Effector memory CD8-positive, alpha-beta T cell (primary cell): ENCODE data around the gene ZNF335.
A peak's percentile ranks its signal among the peaks of the same experiment; 100 is the strongest.

Experiments used
- ATAC-seq: fragments of 150-1000 bp; cut with Tn5 transposase; replicated peaks from 2 replicates; pipeline ENCODE4 v1.10.0; 2021; ENCODE audit warnings: mild to moderate bottlenecking, moderate library complexity
- DNase-seq, 3 experiments: peaks; one replicate each; pipeline ENCODE4 v3.0.0; 2021
- H3K27ac Mint-ChIP-seq, 2 donors: one replicate each; pipeline ENCODE4 v1.8.0; 2022; ENCODE audit warnings: mild to moderate bottlenecking in 2 of 2, mixed read lengths in 2 of 2, moderate library complexity in 2 of 2
- H3K27me3 Mint-ChIP-seq, 2 donors: one replicate each; pipeline ENCODE4 v1.8.0; 2022; ENCODE audit warnings: mixed read lengths in 2 of 2
- H3K36me3 Mint-ChIP-seq: one replicate; pipeline ENCODE4 v1.8.0; 2022; ENCODE audit warnings: mild to moderate bottlenecking, moderate library complexity, mixed read lengths; ENCODE audit not compliant: insufficient read depth
- H3K4me1 Mint-ChIP-seq, 2 donors: one replicate each; pipeline ENCODE4 v1.8.0; 2022; ENCODE audit warnings: low read depth in 2 of 2, mixed read lengths in 2 of 2
- H3K4me3 Mint-ChIP-seq, 2 donors: one replicate each; pipeline ENCODE4 v1.8.0; 2022; ENCODE audit warnings: mild to moderate bottlenecking in 2 of 2, mixed read lengths in 2 of 2, moderate library complexity in 2 of 2
- H3K9me3 Mint-ChIP-seq, 2 donors: one replicate each; pipeline ENCODE4 v1.8.0; 2022; ENCODE audit warnings: mixed read lengths in 2 of 2

The ZNF335 gene

GRCh38 chr20:45972500-45973183 lies 639 bp upstream of the ZNF335 start:
- ATAC-seq, result no peak
- peak overlapping the region; percentile 100 for H3K27ac Mint-ChIP-seq
- peak overlapping the region; percentile 85 to 87 for H3K4me3 Mint-ChIP-seq
- no peak for DNase-seq
- no peaks in the 10 kb centered on the region for H3K9me3 Mint-ChIP-seq
- no peaks in the 10 kb centered on the region for H3K27me3 Mint-ChIP-seq
- peaks cover 44% of the 10 kb centered on the region for H3K36me3 Mint-ChIP-seq
- H3K4me1 Mint-ChIP-seq, result peaks cover 18% of the 10 kb centered on the region in 2 donors

GRCh38 chr20:45971425-45971674 lies 653 bp downstream of the ZNF335 start:
- H3K9me3 Mint-ChIP-seq, result no peaks in the 10 kb centered on the region
- no peak for DNase-seq
- peaks cover 57% of the 10 kb centered on the region for H3K36me3 Mint-ChIP-seq
- peak; percentile 28 for ATAC-seq
- H3K27me3 Mint-ChIP-seq, result no peaks in the 10 kb centered on the region
- H3K4me1 Mint-ChIP-seq, result peaks cover 18% of the 10 kb centered on the region in 2 donors
- H3K4me3 Mint-ChIP-seq, result peak overlapping the region; percentile 85 to 87
- peak overlapping the region; percentile 100 for H3K27ac Mint-ChIP-seq

GRCh38 chr20:45970646-45971424 lies 1.2 kb downstream of the ZNF335 start:
- H3K27ac Mint-ChIP-seq, result peak overlapping the region; percentile 100
- H3K36me3 Mint-ChIP-seq, result peaks cover 62% of the 10 kb centered on the region
- no peaks in the 10 kb centered on the region for H3K27me3 Mint-ChIP-seq
- H3K4me1 Mint-ChIP-seq, result peaks cover 19% of the 10 kb centered on the region in 2 donors
- H3K4me3 Mint-ChIP-seq, result peak overlapping the region; percentile 85 to 87
- peak in 1 of 3 experiments; percentile 27 for DNase-seq
- H3K9me3 Mint-ChIP-seq, result no peaks in the 10 kb centered on the region
- ATAC-seq, result peak; percentile 0

- peak overlapping the region; percentile 85 to 87 for H3K4me3 Mint-ChIP-seq
- peak overlapping the region; percentile 100 for H3K27ac Mint-ChIP-seq
- peaks cover 69% of the 10 kb centered on the region for H3K36me3 Mint-ChIP-seq
- peaks cover 20 to 22% of the 10 kb centered on the region in 2 donors for H3K4me1 Mint-ChIP-seq
- no peaks in the 10 kb centered on the region for H3K9me3 Mint-ChIP-seq
- H3K27me3 Mint-ChIP-seq, result no peaks in the 10 kb centered on the region
- DNase-seq (no peak), ATAC-seq (no peak)
These were observed 2.0 kb downstream of the ZNF335 start for GRCh38 chr20:45969712-45970634.

GRCh38 chr20:45968801-45969711 lies 2.9 kb downstream of the ZNF335 start:
- Mint-ChIP-seq H3K9me3 (no peaks in the 10 kb centered on the region), H3K27me3 (no peaks in the 10 kb centered on the region), H3K27ac (peak overlapping the region in 1 of 2 donors; percentile 100), H3K4me1 (peaks cover 20 to 22% of the 10 kb centered on the region in 2 donors), H3K36me3 (peaks cover 75% of the 10 kb centered on the region), H3K4me3 (peak overlapping the region; percentile 85 to 87)
- DNase-seq (no peak), ATAC-seq (no peak)

- peak overlapping the region in 1 of 2 donors; percentile 53 for H3K27ac Mint-ChIP-seq
- H3K4me1 Mint-ChIP-seq, result peaks cover 22 to 23% of the 10 kb centered on the region in 2 donors
- no peak for ATAC-seq
- H3K4me3 Mint-ChIP-seq, result no peak overlapping the region
- H3K36me3 Mint-ChIP-seq, result peaks cover 83% of the 10 kb centered on the region
- no peak for DNase-seq
- H3K27me3 Mint-ChIP-seq, result no peaks in the 10 kb centered on the region
- H3K9me3 Mint-ChIP-seq, result no peaks in the 10 kb centered on the region
These were observed 3.8 kb downstream of the ZNF335 start for GRCh38 chr20:45968081-45968671.

- no peak for ATAC-seq
- peaks cover 21 to 24% of the 10 kb centered on the region in 2 donors for H3K4me1 Mint-ChIP-seq
- H3K4me3 Mint-ChIP-seq, result no peak overlapping the region
- no peak for DNase-seq
- H3K27ac Mint-ChIP-seq, result peak overlapping the region in 1 of 2 donors; percentile 75
- H3K27me3 Mint-ChIP-seq, result no peaks in the 10 kb centered on the region
- H3K36me3 Mint-ChIP-seq, result peaks cover 86% of the 10 kb centered on the region
- H3K9me3 Mint-ChIP-seq, result no peaks in the 10 kb centered on the region
These were observed 4.4 kb downstream of the ZNF335 start for GRCh38 chr20:45967551-45968080.

GRCh38 chr20:45965169-45966002 lies 6.6 kb downstream of the ZNF335 start:
- ATAC-seq (no peak), DNase-seq (no peak)
- H3K36me3 Mint-ChIP-seq, result peaks cover 91% of the 10 kb centered on the region
- H3K9me3 Mint-ChIP-seq, result no peaks in the 10 kb centered on the region
- H3K27me3 Mint-ChIP-seq, result no peaks in the 10 kb centered on the region
- H3K27ac Mint-ChIP-seq, result peak overlapping the region in 1 of 2 donors; percentile 75
- peaks cover 16 to 18% of the 10 kb centered on the region in 2 donors for H3K4me1 Mint-ChIP-seq
- H3K4me3 Mint-ChIP-seq, result no peak overlapping the region

GRCh38 chr20:45964006-45964400 lies 8.0 kb downstream of the ZNF335 start:
- ATAC-seq, result no peak

GRCh38 chr20:45963059-45964005 lies 8.7 kb downstream of the ZNF335 start:
- DNase-seq (peak in 1 of 3 experiments; percentile 20), ATAC-seq (peak; percentile 56)
- Mint-ChIP-seq H3K36me3 (peaks cover 94% of the 10 kb centered on the region), H3K27ac (peak overlapping the region in 1 of 2 donors; percentile 79), H3K4me3 (no peak overlapping the region), H3K4me1 (peaks cover 4 to 7% of the 10 kb centered on the region in 2 donors), H3K9me3 (no peaks in the 10 kb centered on the region), H3K27me3 (no peaks in the 10 kb centered on the region)

More at GRCh38 chr20:45964006-45964400, 8.0 kb downstream of the ZNF335 start:
- Mint-ChIP-seq H3K27ac (peak overlapping the region in 1 of 2 donors; percentile 79), H3K36me3 (peaks cover 94% of the 10 kb centered on the region), H3K4me3 (no peak overlapping the region), H3K27me3 (no peaks in the 10 kb centered on the region), H3K9me3 (no peaks in the 10 kb centered on the region), H3K4me1 (peaks cover 4 to 7% of the 10 kb centered on the region in 2 donors)
- no peak for DNase-seq
